Natural killer cell (primary cell): ENCODE data around the gene SH2D5. TPM values are rescaled to one million over a fixed set of nuclear protein-coding genes. Genes with fewer than 3 reads are reported as not detected.

Source experiments
- ATAC-seq, 3 donors: fragments of 150-1000 bp in 2 of 3; fragments of 200-7000 bp in 1 of 3; cut with Tn5 transposase; 1 replicate in 1 of 3; 2 replicates in 2 of 3; pipeline ENCODE4 v1.10.0; 2021; ENCODE audit warnings: mild to moderate bottlenecking in 2 of 3, moderate library complexity in 2 of 3
- DNase-seq, 2 donors: peaks; one replicate each; pipeline versions ENCODE4 v3.0.0 to v3.0.0-alpha.2; 2013 to 2021; ENCODE audit warnings: mixed read lengths in 1 of 2
- H3K27ac ChIP-seq: one replicate; pipeline ENCODE4 v1.5.1; 2013; ENCODE audit warnings: mild to moderate bottlenecking, low read length
- H3K27me3 ChIP-seq: one replicate; pipeline ENCODE4 v1.6.1; 2013; ENCODE audit warnings: low read length; ENCODE audit not compliant: control insufficient read depth, insufficient read depth
- H3K36me3 ChIP-seq: one replicate; pipeline ENCODE4 v1.6.1; 2013; ENCODE audit warnings: low read length; ENCODE audit not compliant: control insufficient read depth, insufficient read depth
- H3K4me1 ChIP-seq: one replicate; pipeline ENCODE4 v1.6.1; 2013; ENCODE audit warnings: low read length; ENCODE audit not compliant: control insufficient read depth, insufficient read depth
- H3K4me3 ChIP-seq: one replicate; pipeline ENCODE4 v1.5.1; 2013; ENCODE audit warnings: low read length
- H3K9me3 ChIP-seq: one replicate; pipeline ENCODE4 v1.6.1; 2013; ENCODE audit warnings: low read length; ENCODE audit not compliant: control insufficient read depth, insufficient read depth
- H3K27ac Mint-ChIP-seq, 2 donors: one replicate each; pipeline ENCODE4 v1.8.0; 2022; ENCODE audit warnings: mild to moderate bottlenecking in 2 of 2, mixed read lengths in 2 of 2, moderate library complexity in 1 of 2
- H3K27me3 Mint-ChIP-seq, 2 donors: one replicate each; pipeline ENCODE4 v1.8.0; 2022; ENCODE audit warnings: low read depth in 2 of 2, mixed read lengths in 2 of 2
- H3K36me3 Mint-ChIP-seq: one replicate; pipeline ENCODE4 v1.8.0; 2022; ENCODE audit warnings: mixed read lengths
- H3K4me1 Mint-ChIP-seq, 2 donors: one replicate each; pipeline ENCODE4 v1.8.0; 2022; ENCODE audit warnings: mixed read lengths in 2 of 2
- H3K4me3 Mint-ChIP-seq: one replicate; pipeline ENCODE4 v1.8.0; 2022; ENCODE audit warnings: mild to moderate bottlenecking, moderate library complexity, mixed read lengths
- H3K9me3 Mint-ChIP-seq, 2 donors: one replicate each; pipeline ENCODE4 v1.8.0; 2022; ENCODE audit warnings: mixed read lengths in 2 of 2
- WGBS: methylation state at CpG from one replicate; pipeline ENCODE4 v1.1.7; 2013; ENCODE audit warnings: missing lambda C conversion rate; ENCODE audit not compliant: insufficient coverage; 5-methylcytosine and 5-hydroxymethylcytosine counted together
- intact Hi-C: fragments of 100-400 bp; cut with micrococcal nuclease; formaldehyde crosslinking; loops from one replicate; pipeline ENCODE4 v1.14.2; 2022
- total RNA-seq, 4 donors: library from RNA; stranded (reverse); fragments of 120-200 nt in 1 of 4; gene quantifications; one replicate each; pipeline versions ENCODE4 v1.2.3 to v1.2.4, GENCODE V29; 2013 to 2022
- TF ChIP-seq, protein P1 (sequence below): fragments of 200-600 bp; IDR thresholded peaks from one replicate; pipeline ENCODE4 v1.8.0; 2022; ENCODE audit warnings: antibody characterized with exemption

The SH2D5 gene
- total RNA-seq, 3 donors from 2014 or later (not counting 1 experiment from before 2014, with no cell fraction given) = not detected

DNA sequence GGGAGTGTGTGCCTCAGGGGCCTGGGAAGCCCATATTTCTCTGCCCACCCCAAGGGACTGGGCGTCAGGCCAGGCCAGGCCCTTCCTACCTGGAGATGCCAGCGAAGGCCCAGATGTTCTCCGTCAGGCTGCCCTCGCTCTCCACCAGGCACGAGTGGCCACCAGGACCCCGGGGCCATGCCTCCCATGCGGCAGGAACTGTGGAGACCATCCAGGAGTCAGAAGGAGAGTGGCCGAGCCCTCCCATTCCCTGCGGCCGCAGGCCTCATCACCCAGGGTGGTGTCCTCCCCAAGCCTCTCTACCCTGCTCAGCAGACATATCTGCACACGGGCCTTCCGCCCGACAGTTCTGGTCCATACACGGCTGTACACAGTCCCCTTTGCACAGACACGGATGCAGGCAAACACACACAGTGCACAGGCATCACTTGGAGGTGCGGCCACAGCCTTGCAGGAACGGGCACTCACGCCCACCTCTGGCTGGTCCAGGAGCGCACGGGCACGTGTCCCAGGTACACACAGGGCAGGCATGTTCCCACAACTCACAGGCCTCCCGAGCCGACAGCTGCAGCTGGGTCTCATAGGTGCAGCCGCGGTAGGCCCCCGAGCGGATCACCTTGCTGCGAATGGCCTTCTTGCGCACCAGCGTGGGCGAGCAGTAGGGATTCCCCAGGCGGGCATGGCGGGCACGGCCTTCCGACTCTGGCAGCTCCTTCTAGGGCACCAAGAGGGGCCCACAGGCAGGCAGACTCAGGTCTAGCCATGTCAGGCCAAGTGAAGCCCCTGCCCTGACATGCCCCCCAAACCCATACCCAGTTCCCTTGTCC, 8.8 kb downstream of the SH2D5 start:
- H3K27me3 Mint-ChIP-seq = peaks cover 10 to 14% of the 10 kb centered on the region in 2 donors
- 93% methylated on average over 35 of the region's 35 CpGs for WGBS
- no peaks in the 10 kb centered on the region for H3K36me3 ChIP-seq

DNA sequence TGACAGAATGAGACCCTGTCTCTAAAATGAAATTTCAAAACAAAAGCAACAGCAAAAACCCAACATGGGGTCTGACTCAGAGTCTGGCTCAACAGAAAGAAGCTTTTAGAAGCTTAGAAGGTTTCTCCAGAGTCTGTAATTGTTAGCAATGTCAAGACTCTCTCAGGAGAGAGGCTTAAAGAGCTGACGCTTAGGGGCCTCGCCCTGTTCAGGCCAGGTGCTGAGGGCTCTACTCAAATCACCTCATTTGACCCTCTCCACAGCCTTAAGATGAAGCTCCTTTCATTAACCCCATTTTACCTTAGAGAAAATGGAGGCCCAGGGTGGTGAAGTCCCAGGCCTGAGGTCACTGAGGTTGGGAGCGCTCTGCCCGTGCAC, 9.4 kb downstream of the SH2D5 start:
- no peak overlapping the region for H3K27ac ChIP-seq
- peaks cover 5 to 7% of the 10 kb centered on the region in 2 donors for H3K4me1 Mint-ChIP-seq
- H3K4me3 ChIP-seq = no peak overlapping the region
- no peaks in the 10 kb centered on the region for H3K9me3 Mint-ChIP-seq
- intact Hi-C loops = no loop called here
- H3K27me3 ChIP-seq = peaks cover 1% of the 10 kb centered on the region
- no peak for ATAC-seq
- DNase-seq = no peak
- no peaks in the 10 kb centered on the region for H3K36me3 Mint-ChIP-seq
- TF ChIP-seq, protein P1, sequence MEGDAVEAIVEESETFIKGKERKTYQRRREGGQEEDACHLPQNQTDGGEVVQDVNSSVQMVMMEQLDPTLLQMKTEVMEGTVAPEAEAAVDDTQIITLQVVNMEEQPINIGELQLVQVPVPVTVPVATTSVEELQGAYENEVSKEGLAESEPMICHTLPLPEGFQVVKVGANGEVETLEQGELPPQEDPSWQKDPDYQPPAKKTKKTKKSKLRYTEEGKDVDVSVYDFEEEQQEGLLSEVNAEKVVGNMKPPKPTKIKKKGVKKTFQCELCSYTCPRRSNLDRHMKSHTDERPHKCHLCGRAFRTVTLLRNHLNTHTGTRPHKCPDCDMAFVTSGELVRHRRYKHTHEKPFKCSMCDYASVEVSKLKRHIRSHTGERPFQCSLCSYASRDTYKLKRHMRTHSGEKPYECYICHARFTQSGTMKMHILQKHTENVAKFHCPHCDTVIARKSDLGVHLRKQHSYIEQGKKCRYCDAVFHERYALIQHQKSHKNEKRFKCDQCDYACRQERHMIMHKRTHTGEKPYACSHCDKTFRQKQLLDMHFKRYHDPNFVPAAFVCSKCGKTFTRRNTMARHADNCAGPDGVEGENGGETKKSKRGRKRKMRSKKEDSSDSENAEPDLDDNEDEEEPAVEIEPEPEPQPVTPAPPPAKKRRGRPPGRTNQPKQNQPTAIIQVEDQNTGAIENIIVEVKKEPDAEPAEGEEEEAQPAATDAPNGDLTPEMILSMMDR = no peak
- peaks cover 6 to 11% of the 10 kb centered on the region in 2 donors for H3K27me3 Mint-ChIP-seq
- peaks cover 2% of the 10 kb centered on the region for H3K4me1 ChIP-seq
- H3K36me3 ChIP-seq = no peaks in the 10 kb centered on the region
- no peak overlapping the region for H3K4me3 Mint-ChIP-seq
- H3K9me3 ChIP-seq = no peaks in the 10 kb centered on the region
- 88% methylated on average over 4 of the region's 4 CpGs for WGBS
- no peak overlapping the region for H3K27ac Mint-ChIP-seq

More for the DNA sequence above, 8.8 kb downstream of the SH2D5 start:
- no peaks in the 10 kb centered on the region for H3K9me3 ChIP-seq
- no peak for ATAC-seq
- H3K27ac ChIP-seq = no peak overlapping the region
- Mint-ChIP-seq H3K4me1 (peaks cover 2 to 8% of the 10 kb centered on the region in 2 donors), H3K36me3 (no peaks in the 10 kb centered on the region), H3K9me3 (no peaks in the 10 kb centered on the region), H3K27ac (no peak overlapping the region), H3K4me3 (no peak overlapping the region)
- no peaks in the 10 kb centered on the region for H3K4me1 ChIP-seq
- H3K27me3 ChIP-seq = no peaks in the 10 kb centered on the region
- intact Hi-C loops = no loop called here
- peak in 1 of 2 donors; percentile 15 for DNase-seq
- TF ChIP-seq, protein P1 = no peak
- no peak overlapping the region for H3K4me3 ChIP-seq

DNA sequence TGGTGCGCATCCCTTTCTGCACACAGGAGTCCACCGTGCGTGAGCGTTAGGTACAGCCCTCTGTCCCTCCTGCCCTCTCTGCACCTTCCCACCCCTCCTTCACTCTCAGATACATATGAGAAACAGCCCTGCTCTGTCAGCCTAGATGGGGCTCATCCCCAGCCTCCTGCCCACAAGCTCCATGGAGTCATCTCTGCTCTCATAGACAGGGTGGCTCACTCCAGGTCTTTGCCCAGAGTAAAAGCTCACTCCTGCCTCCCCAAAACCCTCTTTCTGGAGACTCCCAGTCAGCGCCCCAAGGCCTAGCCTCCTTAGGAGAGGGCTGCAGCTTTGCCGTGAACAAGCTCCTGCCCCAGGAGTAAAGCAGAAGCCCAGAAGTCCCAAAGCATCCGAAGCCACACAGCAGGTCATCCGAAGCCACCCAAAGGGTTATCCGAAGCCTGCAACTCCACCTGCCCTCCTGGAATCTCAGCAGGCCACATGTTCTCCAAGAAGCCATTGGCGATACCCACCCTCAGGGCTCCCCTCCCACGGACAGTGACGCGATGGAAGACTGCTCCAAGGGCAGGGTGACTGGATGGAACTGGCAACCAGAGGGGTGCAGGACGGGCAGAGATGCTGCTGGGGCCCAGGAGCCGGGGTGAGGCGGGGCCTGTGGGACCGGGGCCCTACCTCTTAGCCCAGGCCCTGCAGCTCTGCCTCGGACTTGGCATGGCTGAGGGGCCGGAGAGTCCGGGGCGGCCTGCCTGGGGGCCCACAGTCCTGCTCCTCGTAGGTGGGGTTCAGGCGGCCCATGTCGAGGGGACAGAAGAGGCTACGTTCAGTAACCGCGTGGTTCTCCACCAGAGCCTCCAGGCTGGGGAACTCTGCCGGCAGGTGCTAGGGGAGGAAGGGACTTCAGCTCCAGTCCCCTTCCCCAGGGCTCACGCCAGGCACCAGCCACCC, 11.1 kb downstream of the SH2D5 start:
- Histone ChIP-seq H3K27ac (no peak overlapping the region), H3K36me3 (no peaks in the 10 kb centered on the region), H3K4me3 (no peak overlapping the region), H3K4me1 (peaks cover 12% of the 10 kb centered on the region), H3K9me3 (no peaks in the 10 kb centered on the region), H3K27me3 (peaks cover 10% of the 10 kb centered on the region)
- 91% methylated on average over 29 of the region's 29 CpGs for WGBS
- H3K36me3 Mint-ChIP-seq = no peaks in the 10 kb centered on the region
- ATAC-seq = no peak
- peaks cover 5 to 9% of the 10 kb centered on the region in 2 donors for H3K4me1 Mint-ChIP-seq
- no peak overlapping the region for H3K4me3 Mint-ChIP-seq
- DNase-seq = peak in 1 of 2 donors; percentile 11
- H3K27me3 Mint-ChIP-seq = peaks cover 7 to 10% of the 10 kb centered on the region in 2 donors
- no peaks in the 10 kb centered on the region for H3K9me3 Mint-ChIP-seq
- no peak overlapping the region for H3K27ac Mint-ChIP-seq
- intact Hi-C loops = no loop called here
- TF ChIP-seq, protein P1 = no peak
